HG02588 (cell line): ENCODE results near the gene NSUN7.
A peak's percentile ranks its signal among the peaks of the same experiment; 100 is the strongest.

Source experiments
- ATAC-seq: cut with Tn5 transposase; IDR thresholded peaks from one replicate; pipeline ENCODE4 v1.9.1; 2021; ENCODE audit warnings: mild to moderate bottlenecking, moderate library complexity; ENCODE audit not compliant: unreplicated experiment

NSUN7 gene

DNA sequence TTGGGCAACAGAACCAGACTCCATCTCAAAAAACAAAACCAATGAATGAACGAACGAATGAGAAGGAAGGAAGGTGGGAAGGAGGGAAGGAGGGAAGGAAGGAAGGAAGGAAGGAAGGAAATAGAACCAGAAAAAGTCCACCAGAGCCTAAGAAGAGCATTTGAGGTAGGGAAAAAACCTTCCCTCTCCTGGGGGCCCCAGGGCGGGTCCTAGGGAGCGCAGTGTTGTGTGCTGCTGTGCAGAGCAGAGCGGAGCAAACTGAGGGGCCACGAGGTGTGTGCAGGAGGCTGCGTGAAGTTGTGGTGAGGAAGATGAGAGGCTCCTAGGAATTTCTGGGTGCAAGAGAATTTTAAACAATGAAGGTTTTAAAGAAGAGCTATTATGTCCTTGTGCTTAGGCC lies 16.0 kb upstream of the NSUN7 start:
- no peak for ATAC-seq

- no peak for ATAC-seq
Observed at GRCh38 chr4:40734497-40734896, 15.3 kb upstream of the NSUN7 start.

GRCh38 chr4:40736910-40737309 lies 12.8 kb upstream of the NSUN7 start:
- ATAC-seq = no peak

DNA sequence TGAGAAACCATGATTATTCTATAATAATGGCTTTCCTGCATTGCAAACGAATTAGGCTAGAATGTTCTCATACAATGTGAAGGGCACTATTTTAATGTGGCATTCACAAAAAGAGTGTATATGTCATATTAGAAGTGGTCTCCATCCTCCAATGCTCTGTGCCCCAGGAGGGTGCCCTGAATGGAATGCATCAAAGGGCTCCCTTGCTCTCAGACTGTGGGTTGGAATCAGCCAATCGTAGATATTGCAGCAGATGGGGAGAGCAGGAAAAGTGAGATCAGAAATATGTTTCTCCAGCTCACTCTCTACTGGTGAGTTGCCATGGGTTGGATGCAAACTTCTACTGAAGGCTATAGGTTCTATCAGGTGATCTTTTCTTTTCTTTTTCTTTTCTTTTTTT lies 11.9 kb upstream of the NSUN7 start:
- no peak for ATAC-seq

GRCh38 chr4:40739347-40739746 lies 10.4 kb upstream of the NSUN7 start:
- ATAC-seq = no peak

DNA sequence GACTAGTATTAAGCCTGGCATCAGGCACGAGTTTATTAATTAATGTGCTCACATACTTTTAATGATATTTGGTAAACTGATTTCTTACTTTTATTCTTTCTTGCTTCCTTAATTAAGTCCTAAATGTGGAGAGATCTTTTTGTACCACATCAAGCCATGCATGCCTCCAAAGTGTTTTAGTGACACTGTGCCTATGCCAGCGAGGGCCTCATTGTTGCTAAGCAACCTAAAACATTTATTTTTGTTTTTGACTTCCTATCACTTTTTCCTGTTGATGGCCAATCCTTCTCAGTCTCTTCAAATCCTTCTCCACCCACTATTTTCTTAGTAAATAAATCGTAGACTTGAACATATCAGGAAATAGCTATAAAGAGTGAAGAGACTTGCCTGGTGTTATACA lies 5.5 kb upstream of the NSUN7 start:
- no peak for ATAC-seq

DNA sequence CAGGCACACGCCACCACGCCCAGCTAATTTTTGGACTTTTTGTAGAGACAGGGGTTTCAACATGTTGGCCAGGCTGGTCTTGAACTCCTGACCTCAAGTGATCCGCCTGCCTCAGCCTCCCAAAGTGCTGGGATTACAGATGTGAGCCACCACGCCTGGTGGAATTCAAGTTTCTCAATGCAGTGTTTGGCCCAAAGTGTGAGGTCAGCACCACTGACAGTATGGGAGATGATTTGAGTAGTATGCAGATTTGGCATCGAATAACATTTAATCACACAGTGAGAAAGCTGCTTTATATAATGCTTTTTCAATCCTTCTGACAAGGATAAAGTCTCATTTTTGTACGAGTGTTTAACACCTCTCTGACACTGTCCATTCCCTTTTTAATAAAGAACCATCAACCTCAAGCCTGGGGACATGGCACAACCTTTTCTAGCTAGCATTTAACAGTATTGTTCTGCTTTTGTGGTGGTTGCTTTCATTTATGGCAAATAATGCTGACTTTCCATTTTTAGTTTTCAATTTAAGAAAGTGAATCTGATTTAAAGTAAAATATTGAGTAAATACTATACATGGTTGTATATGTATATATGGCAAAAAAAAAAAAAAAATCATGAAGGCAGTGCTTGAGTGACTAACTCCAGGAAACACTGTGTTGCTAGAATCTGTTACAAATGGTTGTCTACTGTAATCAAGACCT lies 4.3 kb upstream of the NSUN7 start:
- ATAC-seq = no peak

DNA sequence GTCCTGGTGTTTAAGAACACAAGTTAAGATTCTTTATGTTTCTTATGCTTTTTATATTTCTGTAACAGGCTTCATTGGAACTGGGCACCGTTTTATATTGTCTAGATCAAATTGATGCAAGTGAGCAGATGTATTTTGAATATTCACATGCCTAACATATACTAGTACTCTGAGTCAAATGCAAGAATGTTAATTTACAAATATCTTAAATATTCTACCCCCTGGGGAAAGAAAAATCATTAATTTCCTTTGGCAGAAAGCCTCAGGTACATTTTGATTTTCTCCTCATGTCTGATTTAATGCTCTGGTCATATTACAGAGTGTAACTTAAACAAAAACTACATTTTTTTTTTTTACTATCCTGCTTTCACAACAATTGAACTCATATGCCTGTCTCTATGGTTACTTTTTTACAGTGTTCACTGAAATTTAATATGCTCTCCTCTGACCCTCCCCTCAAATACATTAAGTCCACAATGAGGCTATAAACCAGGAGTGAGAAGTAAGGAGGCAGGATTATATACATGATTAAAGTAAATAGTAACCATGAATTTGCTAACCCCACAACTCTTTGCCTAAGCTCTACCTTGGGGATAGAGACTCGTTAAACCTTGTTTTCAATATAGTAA lies 2.4 kb upstream of the NSUN7 start:
- no peak for ATAC-seq

DNA sequence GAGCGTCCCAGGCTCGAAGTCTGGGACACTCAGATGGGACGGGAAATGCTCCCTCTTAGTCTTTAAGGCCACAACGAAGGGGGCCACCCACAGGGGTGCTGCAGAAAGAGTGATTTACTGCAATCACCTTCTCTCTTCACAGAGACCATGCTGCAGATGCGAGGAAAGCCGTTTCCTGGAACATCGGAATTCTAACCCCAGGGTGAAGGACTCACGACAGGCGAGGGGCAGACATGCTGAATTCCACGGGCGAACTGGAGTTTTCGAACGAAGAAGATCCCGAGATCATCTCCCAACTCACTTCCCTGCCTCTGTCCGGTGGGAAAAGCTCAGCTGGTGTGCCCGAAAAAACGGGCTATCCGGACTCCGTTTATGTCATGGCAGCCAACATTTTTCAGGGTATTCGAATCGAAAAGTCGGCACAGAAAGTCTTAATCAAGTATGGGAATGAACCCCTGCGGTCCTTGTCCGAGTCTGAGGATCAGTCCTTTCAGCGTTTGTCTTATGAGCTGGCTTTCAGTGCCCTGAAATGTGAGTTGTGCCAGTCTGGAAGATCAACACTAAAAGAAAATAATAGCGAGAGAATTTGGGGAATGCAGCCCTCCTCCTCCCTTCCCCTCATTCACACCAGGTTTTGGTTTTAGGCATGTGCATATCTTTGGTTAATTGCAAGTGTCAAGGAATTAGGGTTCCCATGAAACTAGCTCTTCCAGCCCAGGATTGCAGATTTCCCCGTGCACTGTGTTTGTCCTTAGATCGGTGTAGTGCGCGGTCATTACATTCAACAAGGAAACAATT lies 905 bp downstream of the NSUN7 start:
- no peak for ATAC-seq

GRCh38 chr4:40755616-40756015 lies 5.9 kb downstream of the NSUN7 start:
- no peak for ATAC-seq

GRCh38 chr4:40763228-40763716 lies 13.5 kb downstream of the NSUN7 start:
- ATAC-seq = peak; percentile 99

- no peak for ATAC-seq
Observed at GRCh38 chr4:40769266-40769665, 19.5 kb downstream of the NSUN7 start.

- no peak for ATAC-seq
Observed at GRCh38 chr4:40778090-40778489, 28.3 kb downstream of the NSUN7 start.

DNA sequence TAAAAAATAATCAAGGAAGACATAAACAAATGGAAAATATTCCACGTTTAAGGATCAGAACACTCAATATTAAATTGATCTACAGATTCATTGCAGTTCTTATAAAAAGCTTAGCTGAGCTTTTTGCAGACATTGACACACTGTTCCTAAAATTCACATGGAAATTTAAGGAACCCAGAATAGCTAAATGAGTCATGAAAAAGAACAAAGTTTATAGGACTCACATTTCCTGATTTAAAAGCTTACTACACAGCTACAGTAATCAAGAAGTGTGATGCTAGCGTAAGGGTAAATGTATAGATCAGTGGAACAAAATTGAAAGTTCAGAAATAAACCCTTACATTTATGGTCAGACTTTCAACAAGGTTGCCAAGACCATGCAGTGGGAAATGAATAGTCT lies 33.1 kb downstream of the NSUN7 start:
- ATAC-seq = no peak

GRCh38 chr4:40785727-40786126 lies 36.0 kb downstream of the NSUN7 start:
- ATAC-seq = no peak

GRCh38 chr4:40788331-40788730 lies 38.6 kb downstream of the NSUN7 start:
- no peak for ATAC-seq

GRCh38 chr4:40789031-40789430 lies 39.3 kb downstream of the NSUN7 start:
- ATAC-seq = no peak

- ATAC-seq = no peak
Observed at GRCh38 chr4:40789771-40790170, 40.0 kb downstream of the NSUN7 start.

DNA sequence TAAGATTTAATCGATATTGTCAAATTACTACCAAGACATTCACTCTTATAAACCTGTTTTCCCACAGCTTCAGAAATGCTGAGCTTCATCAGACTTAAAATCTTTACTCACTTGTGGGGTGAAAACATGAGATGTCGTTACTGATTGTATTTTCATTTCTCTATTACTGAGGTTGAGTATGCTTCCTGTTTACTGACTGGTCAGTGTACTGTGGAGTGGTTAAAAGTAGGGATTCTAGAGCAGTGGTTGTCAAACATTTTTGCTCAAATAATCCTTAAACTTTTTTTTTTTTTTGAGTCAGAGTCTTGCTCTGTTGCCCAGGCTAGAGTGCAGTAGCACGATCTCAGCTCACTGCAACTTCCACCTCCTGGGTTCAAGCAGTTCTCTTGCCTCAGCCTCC lies 50.3 kb downstream of the NSUN7 start:
- peak; percentile 80 for ATAC-seq

DNA sequence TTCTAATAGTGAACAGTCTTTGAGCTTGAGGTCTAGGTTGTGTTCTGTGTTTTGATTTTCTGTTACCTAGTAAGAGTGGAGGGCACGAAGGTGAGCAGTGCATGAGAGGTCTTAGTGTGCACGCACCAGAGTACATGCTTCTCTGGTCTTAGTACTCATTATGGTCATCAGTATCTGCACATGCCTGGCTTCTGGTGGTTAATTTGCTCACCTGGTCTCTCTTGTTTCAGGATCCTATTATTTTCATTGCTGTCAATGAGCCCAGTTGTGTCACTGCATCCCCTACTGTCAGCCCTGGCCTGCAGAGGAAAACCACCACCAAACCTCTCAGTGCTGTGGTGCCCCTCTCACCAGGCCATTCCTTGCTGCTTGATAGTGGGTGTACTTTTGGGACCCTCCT lies 54.8 kb downstream of the NSUN7 start:
- ATAC-seq = no peak

DNA sequence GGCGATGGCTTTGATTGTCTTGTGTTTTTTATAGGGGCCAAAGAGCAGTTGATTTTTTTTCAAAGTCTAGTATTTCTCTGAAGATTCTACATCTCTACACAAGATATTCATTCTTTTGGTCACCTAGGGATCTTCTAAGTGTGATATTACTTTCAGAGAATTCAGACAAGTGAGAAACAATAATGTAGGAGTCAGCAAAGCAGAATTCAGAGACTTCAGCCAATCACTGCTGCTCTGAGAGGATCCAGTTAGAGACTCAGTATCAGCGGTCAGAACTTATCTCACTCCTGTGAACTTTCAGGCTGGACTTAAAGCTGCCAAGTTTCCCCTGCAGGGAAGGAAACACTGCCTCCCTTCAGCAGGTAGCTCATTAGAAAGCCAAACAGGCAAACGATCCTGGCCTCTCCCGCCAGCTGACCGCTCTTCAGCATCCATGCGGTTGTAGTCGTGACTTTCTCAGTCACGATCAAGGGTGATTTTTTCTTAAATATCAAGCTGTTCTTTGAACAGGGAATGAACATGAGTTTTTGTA lies 59.2 kb downstream of the NSUN7 start:
- ATAC-seq = no peak

GRCh38 chr4:40811956-40812355 lies 62.2 kb downstream of the NSUN7 start:
- ATAC-seq = no peak
